ENCODE measurements around the gene PGBD5.

Gene PGBD5

GRCh38 chr1:230323686-230324085 lies 102.4 kb downstream of the PGBD5 start:
- H3K36me3 ChIP-seq (ENCODE audit: control insufficient read depth in 1 of 2, insufficient read depth in 2 of 2, low read depth in 1 of 2, low read length in 2 of 2), result no peaks in the 10 kb centered on the region
- 89% methylated on average over 9 of the region's 9 CpGs for WGBS
- no peaks in the 10 kb centered on the region for H3K9me3 ChIP-seq (ENCODE audit: control insufficient read depth, low read length)
- H2BK12ac ChIP-seq (ENCODE audit: low read length in 2 of 2), result no peak overlapping the region
- no peak overlapping the region for H2BK15ac ChIP-seq (ENCODE audit: low read depth, poor library complexity, severe bottlenecking)
- no peak overlapping the region for H3K27ac ChIP-seq (ENCODE audit: low read length, poor library complexity, severe bottlenecking)
- no peak overlapping the region for H3K4me2 ChIP-seq (ENCODE audit: low read length, poor library complexity, severe bottlenecking)
- no peaks in the 10 kb centered on the region for H3K79me1 ChIP-seq (replicated peaks; ENCODE audit: low read length, poor library complexity, severe bottlenecking)
- H3K14ac ChIP-seq (ENCODE audit: low read length in 2 of 2), result no peak overlapping the region
- no peak overlapping the region for H2AK5ac ChIP-seq (ENCODE audit: low read length, severe bottlenecking)
- H4K91ac ChIP-seq (ENCODE audit: low read length), result no peak overlapping the region
- H3K18ac ChIP-seq (ENCODE audit: low read depth in 1 of 2, low read length in 2 of 2), result no peak overlapping the region
- H2BK5ac ChIP-seq (ENCODE audit: low read depth, low read length, poor library complexity, severe bottlenecking), result no peak overlapping the region
- no peak overlapping the region for H2BK120ac ChIP-seq (ENCODE audit: low read depth, low read length)
- no peak overlapping the region for H4K8ac ChIP-seq (ENCODE audit: low read length)
- no peak overlapping the region for H3K4ac ChIP-seq (ENCODE audit: low read depth in 1 of 2, low read length in 2 of 2)
- no peak overlapping the region for H3K9ac ChIP-seq (ENCODE audit: low read length)
- peaks cover 6% of the 10 kb centered on the region for H3K4me1 ChIP-seq (ENCODE audit: control insufficient read depth, insufficient read depth, low read depth, low read length)
- peaks cover 0 to 6% of the 10 kb centered on the region in 2 experiments for H3K27me3 ChIP-seq (ENCODE audit: control insufficient read depth in 1 of 2, insufficient read depth in 1 of 2, low read length in 2 of 2)
- no peak overlapping the region for H3K23ac ChIP-seq (ENCODE audit: low read length in 2 of 2)
- H3K4me3 ChIP-seq (ENCODE audit: insufficient read depth in 1 of 2, low read depth in 1 of 2, low read length in 2 of 2), result no peak overlapping the region
- H2AFZ ChIP-seq (ENCODE audit: low read depth, low read length), result no peak overlapping the region
- no peak for DNase-seq

- WGBS, result 88% methylated on average over 23 of the region's 23 CpGs
Measured at GRCh38 chr1:230322967-230323547, 103.1 kb downstream of the PGBD5 start.

GRCh38 chr1:230322421-230322756 lies 103.7 kb downstream of the PGBD5 start:
- Histone ChIP-seq H4K8ac (ENCODE audit: low read length) (no peak overlapping the region), H2BK15ac (ENCODE audit: low read depth, poor library complexity, severe bottlenecking) (no peak overlapping the region), H2BK120ac (ENCODE audit: low read depth, low read length) (no peak overlapping the region), H3K27ac (ENCODE audit: low read length, poor library complexity, severe bottlenecking) (no peak overlapping the region), H3K14ac (ENCODE audit: low read length in 2 of 2) (no peak overlapping the region), H3K4me2 (ENCODE audit: low read length, poor library complexity, severe bottlenecking) (no peak overlapping the region), H2BK12ac (ENCODE audit: low read length in 2 of 2) (no peak overlapping the region), H3K4ac (ENCODE audit: low read depth in 1 of 2, low read length in 2 of 2) (no peak overlapping the region), H3K4me1 (ENCODE audit: control insufficient read depth, insufficient read depth, low read depth, low read length) (no peaks in the 10 kb centered on the region), H3K4me3 (ENCODE audit: insufficient read depth in 1 of 2, low read depth in 1 of 2, low read length in 2 of 2) (no peak overlapping the region), H3K23ac (ENCODE audit: low read length in 2 of 2) (no peak overlapping the region), H3K9ac (ENCODE audit: low read length) (no peak overlapping the region), H4K91ac (ENCODE audit: low read length) (no peak overlapping the region), H2AK5ac (ENCODE audit: low read length, severe bottlenecking) (no peak overlapping the region), H2AFZ (ENCODE audit: low read depth, low read length) (no peak overlapping the region), H2BK5ac (ENCODE audit: low read depth, low read length, poor library complexity, severe bottlenecking) (no peak overlapping the region), H3K36me3 (ENCODE audit: control insufficient read depth in 1 of 2, insufficient read depth in 2 of 2, low read depth in 1 of 2, low read length in 2 of 2) (no peaks in the 10 kb centered on the region), H3K18ac (ENCODE audit: low read depth in 1 of 2, low read length in 2 of 2) (no peak overlapping the region), H3K79me1 (replicated peaks; ENCODE audit: low read length, poor library complexity, severe bottlenecking) (no peaks in the 10 kb centered on the region), H3K9me3 (ENCODE audit: control insufficient read depth, low read length) (no peaks in the 10 kb centered on the region), H3K27me3 (ENCODE audit: control insufficient read depth in 1 of 2, insufficient read depth in 1 of 2, low read length in 2 of 2) (peaks cover 0 to 16% of the 10 kb centered on the region in 2 experiments)
- DNase-seq, result no peak
- WGBS, result 91% methylated on average over 11 of the region's 15 CpGs

More at GRCh38 chr1:230322967-230323547, 103.1 kb downstream of the PGBD5 start:
- H3K79me1 ChIP-seq (replicated peaks; ENCODE audit: low read length, poor library complexity, severe bottlenecking), result no peaks in the 10 kb centered on the region
- H3K9me3 ChIP-seq (ENCODE audit: control insufficient read depth, low read length), result no peaks in the 10 kb centered on the region
- H2BK5ac ChIP-seq (ENCODE audit: low read depth, low read length, poor library complexity, severe bottlenecking), result no peak overlapping the region
- peaks cover 6% of the 10 kb centered on the region for H3K4me1 ChIP-seq (ENCODE audit: control insufficient read depth, insufficient read depth, low read depth, low read length)
- H3K4ac ChIP-seq (ENCODE audit: low read depth in 1 of 2, low read length in 2 of 2), result no peak overlapping the region
- H3K9ac ChIP-seq (ENCODE audit: low read length), result no peak overlapping the region
- no peak overlapping the region for H3K4me2 ChIP-seq (ENCODE audit: low read length, poor library complexity, severe bottlenecking)
- H3K14ac ChIP-seq (ENCODE audit: low read length in 2 of 2), result no peak overlapping the region
- H3K36me3 ChIP-seq (ENCODE audit: control insufficient read depth in 1 of 2, insufficient read depth in 2 of 2, low read depth in 1 of 2, low read length in 2 of 2), result no peaks in the 10 kb centered on the region
- H4K8ac ChIP-seq (ENCODE audit: low read length), result no peak overlapping the region
- no peak overlapping the region for H2AFZ ChIP-seq (ENCODE audit: low read depth, low read length)
- no peak overlapping the region for H2BK15ac ChIP-seq (ENCODE audit: low read depth, poor library complexity, severe bottlenecking)
- peaks cover 0 to 10% of the 10 kb centered on the region in 2 experiments for H3K27me3 ChIP-seq (ENCODE audit: control insufficient read depth in 1 of 2, insufficient read depth in 1 of 2, low read length in 2 of 2)
- no peak overlapping the region for H2AK5ac ChIP-seq (ENCODE audit: low read length, severe bottlenecking)
- H2BK120ac ChIP-seq (ENCODE audit: low read depth, low read length), result no peak overlapping the region
- H4K91ac ChIP-seq (ENCODE audit: low read length), result no peak overlapping the region
- no peak overlapping the region for H3K18ac ChIP-seq (ENCODE audit: low read depth in 1 of 2, low read length in 2 of 2)
- no peak overlapping the region for H3K4me3 ChIP-seq (ENCODE audit: insufficient read depth in 1 of 2, low read depth in 1 of 2, low read length in 2 of 2)
- no peak overlapping the region for H2BK12ac ChIP-seq (ENCODE audit: low read length in 2 of 2)
- no peak overlapping the region for H3K27ac ChIP-seq (ENCODE audit: low read length, poor library complexity, severe bottlenecking)
- H3K23ac ChIP-seq (ENCODE audit: low read length in 2 of 2), result peak overlapping the region in 1 of 2 experiments; percentile 26
- DNase-seq, result no peak

GRCh38 chr1:230321741-230322420 lies 104.3 kb downstream of the PGBD5 start:
- Histone ChIP-seq H3K18ac (ENCODE audit: low read depth in 1 of 2, low read length in 2 of 2) (no peak overlapping the region), H3K4me1 (ENCODE audit: control insufficient read depth, insufficient read depth, low read depth, low read length) (no peaks in the 10 kb centered on the region), H3K79me1 (replicated peaks; ENCODE audit: low read length, poor library complexity, severe bottlenecking) (no peaks in the 10 kb centered on the region), H2BK5ac (ENCODE audit: low read depth, low read length, poor library complexity, severe bottlenecking) (no peak overlapping the region), H2BK12ac (ENCODE audit: low read length in 2 of 2) (no peak overlapping the region), H3K36me3 (ENCODE audit: control insufficient read depth in 1 of 2, insufficient read depth in 2 of 2, low read depth in 1 of 2, low read length in 2 of 2) (no peaks in the 10 kb centered on the region), H2AK5ac (ENCODE audit: low read length, severe bottlenecking) (no peak overlapping the region), H3K27me3 (ENCODE audit: control insufficient read depth in 1 of 2, insufficient read depth in 1 of 2, low read length in 2 of 2) (peaks cover 0 to 21% of the 10 kb centered on the region in 2 experiments), H3K4me2 (ENCODE audit: low read length, poor library complexity, severe bottlenecking) (no peak overlapping the region), H2AFZ (ENCODE audit: low read depth, low read length) (no peak overlapping the region), H3K23ac (ENCODE audit: low read length in 2 of 2) (no peak overlapping the region), H4K91ac (ENCODE audit: low read length) (no peak overlapping the region), H3K9me3 (ENCODE audit: control insufficient read depth, low read length) (no peaks in the 10 kb centered on the region), H3K9ac (ENCODE audit: low read length) (no peak overlapping the region), H2BK15ac (ENCODE audit: low read depth, poor library complexity, severe bottlenecking) (no peak overlapping the region), H3K27ac (ENCODE audit: low read length, poor library complexity, severe bottlenecking) (no peak overlapping the region), H3K4me3 (ENCODE audit: insufficient read depth in 1 of 2, low read depth in 1 of 2, low read length in 2 of 2) (no peak overlapping the region), H2BK120ac (ENCODE audit: low read depth, low read length) (no peak overlapping the region), H3K14ac (ENCODE audit: low read length in 2 of 2) (no peak overlapping the region), H4K8ac (ENCODE audit: low read length) (no peak overlapping the region), H3K4ac (ENCODE audit: low read depth in 1 of 2, low read length in 2 of 2) (no peak overlapping the region)
- DNase-seq, result no peak
- WGBS, result 86% methylated on average over 18 of the region's 18 CpGs
